Superior temporal gyrus (tissue), 1 donor: ENCODE results near the gene NDUFS2.
"Not testable (repeated sequence)": the region's sequence is repeated elsewhere in the genome, so short reads cannot be mapped to it uniquely, and the experiment has no call there.

ENCODE experiments used
- DNase-seq: peaks from one replicate; pipeline ENCODE4 v3.0.0-alpha.2; 2016; ENCODE audit errors: extremely low spot score

NDUFS2 gene

DNA sequence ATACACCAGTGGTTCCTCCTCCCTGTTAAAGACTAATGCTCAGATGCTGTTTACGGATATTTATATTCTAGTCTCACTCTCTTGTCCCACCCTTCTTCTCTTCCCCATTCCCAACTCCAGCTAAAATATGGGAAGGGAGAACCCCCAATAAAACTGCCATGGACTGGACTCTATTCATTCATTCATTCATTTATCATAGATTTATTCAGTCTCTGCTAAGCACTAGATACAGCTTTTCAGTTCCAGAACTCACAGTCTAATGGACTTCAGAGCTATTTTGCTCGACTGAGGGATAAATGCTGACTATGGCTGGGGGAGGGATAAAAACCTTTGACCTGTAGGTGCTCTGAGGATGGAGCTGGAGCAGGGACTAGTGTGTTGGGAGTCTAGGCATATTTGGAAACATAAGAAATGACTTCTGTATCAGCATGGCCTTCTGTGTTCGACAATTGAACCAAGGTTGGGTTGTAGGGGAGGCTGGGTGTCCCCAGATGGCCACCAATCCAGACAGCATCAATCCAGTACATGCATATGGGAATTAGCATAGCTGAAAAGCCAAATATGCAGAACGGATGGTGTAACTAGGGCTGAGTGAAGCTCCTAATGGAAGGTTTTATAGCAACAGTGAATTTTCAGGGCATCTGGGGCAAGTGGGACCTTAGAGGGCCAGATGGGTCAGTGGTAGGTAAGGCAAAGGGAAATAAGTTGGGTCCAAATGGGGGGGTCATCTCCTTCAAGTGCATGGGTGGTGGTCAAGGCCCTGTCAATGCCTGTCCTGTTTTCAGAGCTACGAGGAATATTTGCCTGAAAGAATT is 17.1 kb downstream of the NDUFS2 start:
- DNase-seq: no peak

DNA sequence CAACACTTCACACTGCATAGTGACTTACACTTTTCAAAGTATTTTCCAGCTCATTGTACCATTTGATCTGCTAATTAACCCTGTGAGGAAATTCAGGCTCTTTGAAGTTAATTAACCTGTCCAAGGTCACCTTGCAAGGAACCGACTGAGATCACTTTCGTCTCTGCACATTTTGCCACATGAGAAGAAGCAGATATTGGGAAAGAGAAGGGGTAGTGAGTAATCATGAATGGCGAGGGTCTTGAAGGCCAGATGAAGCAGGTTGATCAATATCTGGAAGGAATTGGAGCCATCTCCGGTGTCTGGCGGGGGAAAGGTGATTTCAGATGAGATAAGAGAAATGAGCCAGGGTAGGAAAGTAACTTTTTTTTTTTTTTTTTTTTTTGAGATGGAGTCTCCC is 17.8 kb downstream of the NDUFS2 start:
- DNase-seq: no peak

DNA sequence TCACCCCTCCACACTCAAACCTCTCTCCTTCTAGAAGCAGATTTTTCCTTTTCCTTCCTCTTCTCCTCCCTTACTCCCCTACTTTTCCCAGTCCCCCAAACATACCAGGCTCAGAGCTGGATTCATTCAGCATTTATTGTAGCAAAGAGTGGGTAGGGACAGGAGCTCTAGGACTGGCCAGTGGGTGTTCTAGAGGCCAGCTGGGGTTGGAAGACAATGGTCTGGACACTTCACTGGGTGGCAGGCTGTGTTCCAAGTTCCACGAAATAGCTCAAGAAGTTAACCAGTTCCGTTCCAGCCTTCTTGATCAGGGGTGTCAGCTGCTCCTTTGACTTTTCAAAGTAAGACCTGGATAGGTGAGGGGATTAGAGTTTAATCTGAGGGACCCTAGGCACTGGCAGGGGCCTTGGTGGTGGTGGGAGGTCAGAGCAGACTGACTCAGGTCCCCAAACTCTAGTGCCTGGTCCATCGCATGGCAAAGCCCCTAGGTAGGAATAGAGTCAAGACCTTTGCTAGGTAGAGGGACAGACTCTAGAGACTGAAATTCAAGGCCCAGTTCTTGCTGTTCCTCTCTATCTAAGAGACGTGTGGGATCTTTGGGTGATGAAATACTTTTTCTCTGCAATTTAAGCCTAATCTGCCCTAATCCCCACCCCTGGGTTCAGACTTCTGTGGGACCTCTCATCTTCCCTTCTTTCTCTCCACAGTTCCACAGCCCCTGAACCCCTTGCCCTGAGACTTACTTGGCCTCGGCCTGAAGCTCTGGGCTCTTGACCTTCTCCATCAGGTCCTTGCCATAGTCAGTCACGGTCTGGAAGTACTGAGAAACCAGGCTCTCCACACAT is 20.2 kb downstream of the NDUFS2 start:
- no peak for DNase-seq

DNA sequence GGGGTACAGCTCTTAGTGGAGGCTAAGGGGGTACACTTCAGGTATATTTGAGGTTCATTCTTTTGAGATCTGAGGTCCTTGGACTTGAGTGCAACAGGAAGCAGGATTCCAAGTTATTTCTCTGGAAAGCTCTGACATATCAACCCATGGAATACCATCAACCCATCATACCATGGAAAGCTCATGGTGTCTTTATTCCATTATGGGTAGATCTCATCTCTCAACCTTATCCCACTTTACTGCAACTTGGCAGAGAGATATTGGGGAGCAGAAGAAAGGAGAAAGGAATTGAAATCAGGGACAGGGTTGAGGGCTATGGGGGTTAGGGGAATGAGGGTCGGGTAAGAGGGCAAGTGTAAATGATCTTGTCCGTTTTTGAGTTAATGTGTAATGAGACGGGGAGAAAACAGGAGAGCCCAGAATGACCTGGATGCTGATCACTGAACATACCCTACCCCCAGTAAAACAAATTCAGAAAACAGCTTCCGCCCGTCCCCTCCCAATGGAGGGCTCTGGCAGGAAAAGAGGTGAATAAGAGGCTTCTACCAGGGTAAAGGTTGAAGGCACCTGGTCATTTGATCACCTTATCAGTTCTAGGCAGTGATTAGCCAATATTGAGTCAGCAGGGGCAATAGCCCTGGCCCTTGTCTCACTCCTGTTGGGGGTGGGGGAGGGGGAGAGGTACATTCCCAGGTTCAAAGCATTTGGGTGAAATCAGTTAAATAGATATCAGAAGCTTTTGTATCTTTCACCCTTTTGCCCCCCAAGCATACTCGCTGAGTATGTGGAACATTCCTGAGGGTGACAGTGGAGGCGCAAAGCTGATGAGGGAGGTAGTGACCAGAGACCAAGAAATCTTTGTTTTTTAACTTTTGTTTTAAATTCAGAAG is 21.9 kb downstream of the NDUFS2 start:
- no peak for DNase-seq

DNA sequence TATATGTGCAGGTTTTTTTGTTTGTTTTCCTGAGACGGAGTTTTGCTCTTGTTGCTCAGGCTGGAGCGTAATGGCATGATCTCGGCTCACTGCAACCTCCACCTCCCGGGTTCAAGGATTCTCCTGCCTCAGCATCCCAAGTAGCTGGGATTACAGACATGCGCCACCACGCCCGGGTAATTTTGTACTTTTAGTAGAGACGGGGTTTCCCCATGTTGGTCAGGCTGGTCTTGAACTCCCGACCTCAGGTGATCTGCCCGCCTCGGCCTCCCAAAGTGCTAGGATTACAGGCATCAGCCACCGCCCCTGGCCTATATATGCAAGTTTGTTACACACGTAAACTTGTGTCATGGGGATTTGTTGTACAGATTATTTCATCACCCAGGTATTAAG is 22.5 kb downstream of the NDUFS2 start:
- not testable (repeated sequence) for DNase-seq

DNA sequence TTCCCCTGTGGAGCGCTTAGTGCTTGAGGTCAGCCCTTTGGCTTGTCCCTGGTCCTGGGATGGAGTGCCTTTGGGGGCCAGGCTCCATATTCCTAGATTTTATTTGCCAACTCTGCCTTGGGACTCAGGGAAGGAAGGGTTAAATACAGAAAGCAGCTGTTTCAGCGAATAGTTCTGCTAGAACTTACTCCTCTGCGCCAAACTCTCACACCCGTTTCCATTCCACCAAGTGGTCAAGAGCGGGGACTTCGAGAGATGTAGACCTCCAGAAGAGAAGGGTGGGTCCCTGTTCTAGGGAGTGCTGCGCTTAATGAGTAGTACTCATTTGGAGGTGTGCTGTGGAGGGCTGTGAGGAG is 23.0 kb downstream of the NDUFS2 start:
- no peak for DNase-seq

DNA sequence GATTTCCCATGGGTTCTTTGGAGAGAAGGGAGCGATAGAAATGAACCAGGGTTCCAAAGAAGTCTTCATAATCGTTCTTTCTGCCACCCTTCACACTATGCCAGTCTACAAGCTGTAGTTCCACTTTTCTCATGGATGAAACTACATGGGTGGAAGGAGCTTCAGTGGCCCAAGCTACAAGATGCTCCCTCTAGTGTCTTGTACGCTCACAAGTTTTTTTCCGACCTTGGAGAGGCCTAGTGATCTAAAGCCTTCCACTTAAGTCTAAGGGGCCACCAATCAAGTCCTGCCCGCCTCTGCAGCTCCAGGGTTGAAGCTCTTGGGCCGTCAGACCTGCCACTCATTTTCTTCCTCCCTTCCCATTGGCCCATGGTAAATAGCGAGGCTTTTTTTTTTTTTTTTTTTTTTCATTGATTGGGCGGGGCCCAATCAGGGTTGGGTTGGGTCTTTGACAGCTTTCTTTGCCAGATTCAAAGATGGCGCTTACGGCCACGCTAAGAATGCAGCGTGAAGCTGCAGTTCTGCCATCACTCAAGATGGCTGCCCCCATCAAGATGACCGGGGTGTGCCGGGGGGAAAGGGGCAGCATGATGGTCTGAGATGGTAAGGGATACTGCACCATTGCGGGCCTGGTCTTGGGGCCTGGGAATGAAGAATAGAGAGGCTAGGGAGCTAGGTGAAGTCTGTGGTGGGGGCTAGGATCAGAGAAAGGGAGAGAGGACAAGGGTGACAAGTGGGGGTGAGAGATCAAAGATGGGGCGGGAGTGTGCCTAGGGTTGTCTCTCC is 23.6 kb downstream of the NDUFS2 start, which contains the start of gene TOMM40L:
TSS of gene TOMM40L (plus strand) at position 527 of the 786 bp plus-strand sequence. CDS start 430 bp downstream, outside the sequence.
- DNase-seq: peak; percentile 99

DNA sequence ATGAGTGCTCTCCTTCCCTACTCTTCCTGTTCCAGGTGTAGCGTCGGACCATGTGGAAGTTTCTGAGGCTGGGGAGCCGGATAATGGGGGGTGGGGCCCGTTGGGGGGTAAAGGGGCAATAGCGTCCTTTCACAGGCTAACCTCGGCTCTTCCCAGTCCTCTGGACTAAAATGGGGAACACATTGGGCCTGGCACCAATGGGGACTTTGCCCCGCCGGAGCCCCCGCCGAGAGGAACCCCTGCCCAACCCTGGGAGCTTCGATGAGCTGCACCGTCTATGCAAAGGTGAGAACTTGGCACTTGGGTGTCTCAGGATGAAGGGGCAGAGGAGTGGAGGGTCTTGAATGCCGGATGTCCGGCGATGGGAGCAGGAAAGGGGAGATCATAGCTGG is 24.1 kb downstream of the NDUFS2 start:
- no peak for DNase-seq

DNA sequence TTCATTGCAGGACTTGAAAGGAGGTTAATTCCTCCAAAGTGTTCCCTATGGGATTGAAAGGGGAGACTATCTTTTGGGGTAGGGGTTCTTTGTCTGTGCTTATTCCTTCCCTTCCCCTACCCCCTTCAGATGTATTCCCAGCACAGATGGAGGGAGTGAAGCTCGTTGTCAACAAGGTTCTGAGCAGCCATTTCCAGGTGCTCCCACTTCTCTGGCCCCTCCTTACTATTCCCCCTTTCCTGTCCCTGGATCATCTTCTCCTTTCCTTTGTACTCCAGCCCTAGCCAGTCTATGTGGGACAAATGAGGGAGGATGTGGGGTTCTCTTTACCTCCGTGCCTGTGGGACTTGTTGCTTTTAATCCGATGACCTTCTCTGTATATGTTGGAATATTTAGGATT is 24.6 kb downstream of the NDUFS2 start:
- no peak for DNase-seq

DNA sequence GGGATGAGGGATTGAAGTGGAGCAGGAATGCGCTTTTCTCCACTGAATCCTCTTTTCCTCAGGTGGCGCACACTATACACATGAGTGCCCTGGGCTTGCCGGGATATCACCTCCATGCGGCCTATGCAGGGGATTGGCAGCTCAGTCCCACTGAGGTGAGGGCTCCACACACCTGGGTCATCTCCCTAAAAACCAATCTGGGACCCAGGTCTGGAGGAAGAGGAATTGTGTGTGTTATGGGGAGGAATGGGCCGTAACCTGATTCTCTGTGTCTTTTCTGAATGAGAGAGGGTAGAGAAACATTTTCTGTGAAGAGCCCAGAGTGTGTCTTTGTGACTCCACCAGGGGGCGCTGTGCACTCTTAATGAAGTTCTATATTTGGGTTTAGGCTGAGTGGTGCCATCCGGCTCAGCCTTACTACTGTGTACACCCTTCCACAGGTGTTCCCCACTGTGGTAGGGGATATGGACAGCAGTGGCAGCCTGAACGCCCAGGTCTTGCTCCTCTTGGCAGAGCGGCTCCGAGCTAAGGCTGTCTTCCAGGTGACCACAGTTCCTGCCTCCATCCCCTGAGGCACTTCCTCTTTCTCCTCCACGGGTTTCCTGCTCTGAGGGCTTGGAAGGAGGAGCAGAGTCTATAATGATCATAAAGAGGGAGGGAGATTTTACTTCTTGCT is 25.2 kb downstream of the NDUFS2 start:
- peak; percentile 94 for DNase-seq

DNA sequence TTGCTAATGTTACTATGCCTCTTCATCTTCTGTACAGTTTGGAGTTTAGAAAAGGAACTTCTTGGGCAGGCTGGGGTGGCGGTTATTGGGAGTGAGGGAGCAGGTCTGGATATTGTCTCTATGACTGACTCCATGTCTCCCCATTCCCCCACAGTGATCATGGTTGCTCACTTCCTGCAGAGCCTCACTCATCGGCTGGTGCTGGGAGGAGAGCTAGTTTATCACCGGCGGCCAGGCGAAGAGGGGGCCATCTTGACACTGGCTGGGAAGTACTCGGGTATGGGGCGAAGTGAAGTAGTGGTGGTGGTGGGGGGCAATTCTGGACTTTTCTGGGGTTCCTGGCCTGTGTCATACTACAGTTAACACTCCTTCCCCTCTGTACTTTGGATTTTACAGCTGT is 25.9 kb downstream of the NDUFS2 start:
- DNase-seq: no peak

DNA sequence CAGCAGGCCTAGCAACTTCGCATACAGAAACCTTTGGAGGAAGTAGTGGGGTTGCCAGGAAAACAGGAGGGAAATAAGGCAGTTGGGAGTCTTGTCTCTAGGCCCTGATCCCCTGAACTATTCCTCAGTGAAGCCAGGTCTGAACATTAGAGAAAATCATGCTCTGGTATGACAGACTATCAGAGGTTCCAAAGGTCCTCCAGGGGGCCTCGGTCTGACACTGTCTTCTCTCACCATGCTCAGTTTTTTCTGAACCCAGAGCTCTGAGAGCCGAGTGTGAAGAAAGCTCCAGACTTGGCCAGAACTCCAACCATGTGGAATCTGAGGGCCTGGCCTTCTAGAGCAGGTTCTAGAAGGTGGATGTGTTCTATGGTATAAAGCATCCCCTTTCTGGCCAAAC is 27.7 kb downstream of the NDUFS2 start:
- no peak for DNase-seq

DNA sequence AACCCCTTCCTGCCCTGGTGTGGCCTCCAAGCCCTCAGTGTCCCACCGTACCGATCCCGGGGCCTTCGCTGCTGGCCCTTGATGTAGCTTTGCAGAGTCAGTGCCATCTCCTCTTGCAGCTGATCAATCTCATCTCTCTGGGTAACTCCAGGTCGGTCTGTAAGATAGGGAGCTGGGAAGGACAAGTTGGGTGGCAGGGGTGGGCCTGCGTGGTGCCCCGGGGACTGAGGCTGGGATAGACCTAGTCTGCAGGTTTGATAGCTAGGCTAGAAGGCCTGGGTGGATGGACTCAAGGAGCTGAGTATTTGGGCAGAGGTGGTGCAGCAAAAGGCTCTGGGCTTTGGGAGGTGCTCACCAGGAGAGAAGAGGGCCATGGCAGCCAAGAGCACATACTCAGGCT is 28.6 kb downstream of the NDUFS2 start:
- no peak for DNase-seq

DNA sequence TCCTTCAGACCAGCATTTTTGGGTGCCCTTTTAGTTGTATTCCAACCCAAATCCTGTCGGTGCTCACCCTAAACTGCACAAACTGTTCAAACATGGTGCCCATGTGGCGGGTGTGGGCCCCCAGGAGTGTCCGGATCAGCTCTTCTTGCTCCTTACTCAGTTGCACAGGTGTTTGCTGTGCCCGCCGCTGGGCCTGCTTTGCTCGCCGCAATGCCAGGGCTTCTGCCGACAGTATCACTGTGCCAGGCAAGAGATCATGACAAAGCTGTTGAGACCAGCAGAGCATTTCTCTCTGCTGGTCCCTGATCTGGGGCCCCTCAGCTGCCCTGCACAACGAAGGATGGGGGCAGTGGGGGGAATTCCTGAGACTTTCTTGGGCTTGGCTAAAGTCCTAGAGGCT is 30.9 kb downstream of the NDUFS2 start:
- DNase-seq: no peak

DNA sequence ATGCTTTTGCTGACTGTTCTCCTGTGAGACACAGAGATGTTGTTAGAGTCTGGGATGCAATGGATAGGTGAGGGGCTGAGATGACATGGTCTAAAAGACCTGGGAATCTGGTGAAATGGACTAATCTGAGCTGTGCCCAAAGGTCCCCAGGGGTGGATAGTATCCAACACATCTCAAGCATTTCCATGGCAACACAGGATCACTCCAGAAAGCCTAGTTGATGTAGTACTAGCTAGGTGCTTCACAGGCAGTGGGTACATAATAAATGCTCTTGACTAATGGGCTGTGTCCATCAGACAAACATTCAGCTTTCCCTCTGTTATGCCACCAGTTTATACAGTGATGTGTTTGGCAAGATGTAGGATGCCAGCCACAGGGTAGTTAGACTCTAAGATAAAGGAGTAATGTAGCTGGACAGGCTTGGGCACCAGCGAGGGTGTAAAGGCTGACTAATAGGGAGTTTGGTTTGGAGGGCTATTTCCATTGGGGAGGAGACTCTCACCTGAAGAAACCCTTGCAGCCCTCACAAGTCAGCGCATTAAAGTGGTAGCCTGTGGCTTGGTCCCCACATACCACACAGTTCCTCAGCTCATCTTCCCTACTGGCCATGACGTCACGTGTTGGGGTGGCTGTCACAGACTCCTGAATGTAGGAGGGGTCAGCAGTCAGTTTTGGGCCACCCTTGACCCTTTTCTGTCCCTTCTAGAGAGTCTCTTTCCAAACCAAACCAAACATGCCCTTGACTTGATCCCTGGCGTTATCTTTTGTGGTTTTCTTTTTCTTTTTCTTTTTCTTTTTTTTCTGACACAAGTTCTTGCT is 34.0 kb downstream of the NDUFS2 start:
- no peak for DNase-seq

DNA sequence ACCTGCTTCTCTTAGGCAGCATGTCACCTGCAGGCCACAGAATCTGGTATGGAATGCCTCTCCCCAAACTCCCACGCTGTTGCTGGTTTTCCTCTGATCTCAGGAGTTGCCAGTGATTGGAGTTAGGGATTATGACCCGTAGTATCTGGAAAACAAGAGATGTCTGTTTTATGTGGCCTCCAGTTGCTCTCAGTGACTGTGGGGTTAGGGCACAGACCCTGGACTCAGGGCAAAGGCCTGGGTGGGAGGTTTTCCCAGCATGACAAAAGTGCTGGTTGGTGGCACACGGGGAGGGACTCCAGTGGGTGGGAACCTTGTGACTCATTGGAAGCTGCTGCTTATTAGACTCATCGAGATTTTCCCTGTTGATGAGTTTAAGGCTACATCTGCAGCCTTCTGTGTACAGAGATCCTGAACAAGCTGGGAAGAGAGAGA is 35.9 kb downstream of the NDUFS2 start, which contains the start of gene NR1I3:
TSS of gene NR1I3 (minus strand) at position 165 of the 435 bp plus-strand sequence. CDS start 1,638 bp downstream, outside the sequence.
- no peak for DNase-seq

DNA sequence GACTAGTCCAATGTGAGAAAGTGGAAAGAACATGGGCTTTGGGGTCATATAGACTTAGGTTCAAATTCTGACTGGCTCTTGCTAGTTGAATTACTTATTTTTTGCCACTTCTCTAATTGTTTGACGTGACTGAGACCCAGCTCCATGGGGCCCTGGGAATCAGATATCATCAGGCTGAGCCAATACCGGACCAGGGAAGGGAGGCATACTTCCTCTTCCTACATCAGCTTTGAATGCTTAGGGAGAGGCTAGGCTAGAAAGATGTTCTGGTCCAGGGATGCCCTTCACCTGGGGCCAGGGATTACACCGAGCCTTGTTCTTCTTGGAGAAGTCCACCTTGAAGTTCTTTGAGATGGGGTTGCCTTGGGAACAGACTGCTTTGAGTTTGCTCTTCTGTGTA is 39.5 kb downstream of the NDUFS2 start:
- no peak for DNase-seq

DNA sequence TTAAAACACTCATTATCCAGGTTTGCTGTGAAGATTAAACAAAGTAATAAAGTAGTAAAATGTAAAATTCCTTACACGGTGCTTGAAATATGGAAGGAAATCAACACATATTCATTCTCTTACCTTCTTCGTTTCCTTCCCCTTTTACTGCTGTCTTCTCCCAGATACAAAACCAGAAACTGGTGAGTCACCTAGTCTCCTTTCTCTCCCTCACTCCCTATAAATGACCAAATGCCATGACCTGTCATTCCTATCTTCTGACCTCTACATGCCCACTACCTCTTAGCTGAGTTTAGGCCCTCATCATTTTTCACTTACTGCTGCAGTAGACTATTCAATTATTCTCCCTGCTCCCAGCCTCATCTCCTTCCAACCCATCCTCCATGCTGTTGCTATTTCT is 40.1 kb downstream of the NDUFS2 start:
- DNase-seq: no peak

DNA sequence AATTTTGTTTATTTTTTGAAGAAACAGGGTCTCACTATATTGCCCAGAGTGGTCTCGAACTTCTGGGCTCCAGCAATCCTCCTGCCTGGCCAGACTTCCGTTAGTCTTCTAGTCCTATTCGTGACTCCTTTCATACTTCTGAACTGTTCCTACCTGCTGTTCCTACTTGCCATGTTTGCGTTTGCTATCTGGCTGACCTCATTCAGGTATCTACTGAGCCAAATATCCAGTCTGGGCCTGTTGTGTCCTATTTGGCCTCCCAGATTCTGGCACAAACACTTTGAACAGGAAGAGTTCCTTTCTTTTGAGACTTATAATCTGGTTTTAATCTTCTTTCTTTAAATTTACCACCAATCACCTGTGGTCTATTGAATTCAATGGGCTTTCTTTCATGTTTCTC is 42.7 kb downstream of the NDUFS2 start:
- no peak for DNase-seq

DNA sequence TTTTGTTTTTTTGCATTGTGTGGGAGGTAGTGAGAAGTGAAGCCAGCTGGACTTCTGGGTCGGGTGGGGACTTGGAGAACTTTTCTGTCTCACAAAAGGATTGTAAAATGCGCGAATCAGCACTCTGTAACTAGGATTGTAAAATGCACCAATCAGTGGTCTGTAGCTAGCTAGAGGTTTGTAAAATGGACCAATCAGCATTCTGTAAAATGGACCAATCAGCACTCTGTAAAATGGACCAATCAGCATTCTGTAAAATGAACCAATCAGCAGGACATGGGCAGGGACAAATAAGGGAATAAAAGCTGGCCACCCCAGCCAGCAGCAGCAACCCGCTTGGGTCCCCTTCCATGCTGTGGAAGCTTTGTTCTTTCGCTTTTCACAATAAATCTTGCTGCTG is 47.9 kb downstream of the NDUFS2 start:
- not testable (repeated sequence) for DNase-seq
